ACC112 (cell line): Measurements from ENCODE around the gene MRPS18B.
A peak's percentile ranks its signal among the peaks of the same experiment; 100 is the strongest.

Experiments used
- H2AFZ ChIP-seq: fragments of 200-600 bp; sonication (generic); one replicate; pipeline ENCODE4 v1.6.0; 2017; ENCODE audit warnings: antibody characterized with exemption, low read length; ENCODE audit not compliant: unreplicated experiment
- H3K27ac ChIP-seq: fragments of 200-600 bp; sonication (generic); 2 replicates; pipeline ENCODE4 v1.5.1; 2014; ENCODE audit warnings: low read depth, mild to moderate bottlenecking, antibody characterized with exemption, low read length, moderate library complexity
- H3K27me3 ChIP-seq: fragments of 200-600 bp; sonication (generic); 2 replicates; pipeline ENCODE4 v1.6.1; 2014; ENCODE audit warnings: mild to moderate bottlenecking, antibody characterized with exemption, low read length, moderate library complexity, mixed read lengths; ENCODE audit not compliant: insufficient read depth
- H3K36me3 ChIP-seq: fragments of 200-600 bp; sonication (generic); 2 replicates; pipeline ENCODE4 v1.6.1; 2016; ENCODE audit warnings: mild to moderate bottlenecking, antibody characterized with exemption, low read length, moderate library complexity, mixed read lengths; ENCODE audit not compliant: insufficient read depth
- H3K4me1 ChIP-seq: fragments of 200-600 bp; sonication (generic); one replicate; pipeline ENCODE4 v1.6.1; 2016; ENCODE audit warnings: low read length, mixed read lengths; ENCODE audit not compliant: insufficient read depth, unreplicated experiment, control insufficient read depth
- H3K4me3 ChIP-seq: fragments of 200-600 bp; sonication (generic); 2 replicates; pipeline ENCODE4 v1.5.1; 2014; ENCODE audit warnings: mild to moderate bottlenecking, low read depth, low read length
- H3K79me2 ChIP-seq: fragments of 200-600 bp; sonication (generic); one replicate; pipeline ENCODE4 v1.6.0; 2016; ENCODE audit warnings: low read length; ENCODE audit not compliant: control insufficient read depth, unreplicated experiment, insufficient read depth

The MRPS18B gene

GRCh38 chr6:30641048-30641447 is 23.4 kb downstream of the MRPS18B start:
- no peaks in the 10 kb centered on the region for H3K27me3 ChIP-seq
- no peaks in the 10 kb centered on the region for H3K79me2 ChIP-seq
- peaks cover 1% of the 10 kb centered on the region for H3K4me1 ChIP-seq
- no peak overlapping the region for H3K4me3 ChIP-seq
- no peak overlapping the region for H3K27ac ChIP-seq
- H2AFZ ChIP-seq: no peak overlapping the region
- H3K36me3 ChIP-seq: no peaks in the 10 kb centered on the region

- Histone ChIP-seq H3K4me3 (no peak overlapping the region), H3K79me2 (peaks cover 8% of the 10 kb centered on the region), H2AFZ (no peak overlapping the region), H3K36me3 (no peaks in the 10 kb centered on the region), H3K27me3 (no peaks in the 10 kb centered on the region), H3K27ac (no peak overlapping the region), H3K4me1 (peaks cover 8% of the 10 kb centered on the region)
Measured at GRCh38 chr6:30643656-30644055, 26.0 kb downstream of the MRPS18B start.

- peaks cover 8% of the 10 kb centered on the region for H3K79me2 ChIP-seq
- H3K4me1 ChIP-seq: peaks cover 8% of the 10 kb centered on the region
- no peak overlapping the region for H2AFZ ChIP-seq
- H3K36me3 ChIP-seq: no peaks in the 10 kb centered on the region
- no peaks in the 10 kb centered on the region for H3K27me3 ChIP-seq
- no peak overlapping the region for H3K4me3 ChIP-seq
- H3K27ac ChIP-seq: no peak overlapping the region
Measured at GRCh38 chr6:30644769-30645168, 27.1 kb downstream of the MRPS18B start.

- Histone ChIP-seq H3K27ac (no peak overlapping the region), H3K79me2 (peaks cover 8% of the 10 kb centered on the region), H3K4me3 (no peak overlapping the region), H3K27me3 (no peaks in the 10 kb centered on the region), H3K4me1 (peaks cover 8% of the 10 kb centered on the region), H2AFZ (no peak overlapping the region), H3K36me3 (0 out of 2 replicates have a peak, but pooled peaks cover 1% of the 10 kb centered on the region)
Measured at GRCh38 chr6:30645989-30646388, 28.3 kb downstream of the MRPS18B start.

- Histone ChIP-seq H3K27ac (peak within 1 kb of the TSS; percentile 49; the same call in 1 of the 2 replicates), H3K27me3 (no peaks in the 10 kb centered on the region), H2AFZ (peak within 1 kb of the TSS; percentile 76), H3K4me1 (peaks cover 8% of the 10 kb centered on the region), H3K4me3 (peak within 1 kb of the TSS; percentile 86), H3K79me2 (peaks cover 8% of the 10 kb centered on the region), H3K36me3 (0 out of 2 replicates have a peak, but pooled peaks cover 4% of the 10 kb centered on the region)
Measured at GRCh38 chr6:30646450-30647241, 29.0 kb downstream of the MRPS18B start, which contains the start of gene C6orf136. TSS of gene C6orf136 (plus strand) at chr6:30647133. CDS start at chr6:30647232, 99 bp downstream.

- Histone ChIP-seq H3K4me1 (peaks cover 8% of the 10 kb centered on the region), H2AFZ (peak overlapping the region; percentile 76), H3K36me3 (peaks cover 7% of the 10 kb centered on the region; the same call in 1 of the 2 replicates), H3K4me3 (peak overlapping the region; percentile 86), H3K79me2 (peaks cover 8% of the 10 kb centered on the region), H3K27ac (peak overlapping the region; percentile 49; the same call in 1 of the 2 replicates), H3K27me3 (no peaks in the 10 kb centered on the region)
Measured at GRCh38 chr6:30647242-30648116, 29.8 kb downstream of the MRPS18B start.

GRCh38 chr6:30651143-30651542 is 33.5 kb downstream of the MRPS18B start:
- H3K4me1 ChIP-seq: peaks cover 6% of the 10 kb centered on the region
- H3K27me3 ChIP-seq: no peaks in the 10 kb centered on the region
- H3K27ac ChIP-seq: no peak overlapping the region
- H3K4me3 ChIP-seq: no peak overlapping the region
- H3K79me2 ChIP-seq: peaks cover 8% of the 10 kb centered on the region
- peaks cover 17% of the 10 kb centered on the region; the same call in 1 of the 2 replicates for H3K36me3 ChIP-seq
- no peak overlapping the region for H2AFZ ChIP-seq

- Histone ChIP-seq H3K79me2 (no peaks in the 10 kb centered on the region), H3K27ac (no peak overlapping the region), H3K36me3 (peaks cover 23% of the 10 kb centered on the region; the same call in 1 of the 2 replicates), H3K4me1 (no peaks in the 10 kb centered on the region), H3K4me3 (no peak overlapping the region), H2AFZ (no peak overlapping the region), H3K27me3 (no peaks in the 10 kb centered on the region)
Measured at GRCh38 chr6:30654798-30655742, 37.4 kb downstream of the MRPS18B start.

GRCh38 chr6:30655743-30656094 is 38.1 kb downstream of the MRPS18B start:
- no peaks in the 10 kb centered on the region for H3K79me2 ChIP-seq
- no peak overlapping the region for H3K4me3 ChIP-seq
- H3K27ac ChIP-seq: no peak overlapping the region
- peaks cover 23% of the 10 kb centered on the region; the same call in 1 of the 2 replicates for H3K36me3 ChIP-seq
- no peaks in the 10 kb centered on the region for H3K4me1 ChIP-seq
- H3K27me3 ChIP-seq: no peaks in the 10 kb centered on the region
- H2AFZ ChIP-seq: no peak overlapping the region

- no peaks in the 10 kb centered on the region for H3K79me2 ChIP-seq
- peaks cover 19% of the 10 kb centered on the region; the same call in 1 of the 2 replicates for H3K36me3 ChIP-seq
- H3K4me1 ChIP-seq: no peaks in the 10 kb centered on the region
- H3K27ac ChIP-seq: no peak overlapping the region
- H3K27me3 ChIP-seq: no peaks in the 10 kb centered on the region
- no peak overlapping the region for H3K4me3 ChIP-seq
- H2AFZ ChIP-seq: no peak overlapping the region
Measured at GRCh38 chr6:30656513-30656912, 38.9 kb downstream of the MRPS18B start.
